ENCODE results near the gene TCF7L1.

GRCh38 chr2:85169581-85169980 lies 36.4 kb downstream of the TCF7L1 start:
- TF ChIP-seq CTCF (IDR thresholded peaks at IDR 0.05; ENCODE audit: low read length) (no peak), EZH2 (IDR thresholded peaks at IDR 0.05; ENCODE audit: borderline replicate concordance, low read length) (no peak)

Measured in OCI-LY1 (cell line).